ENCODE results near the gene SENP6. TPM values are rescaled to one million over a fixed set of nuclear protein-coding genes. Genes with fewer than 3 reads are reported as not detected.
"Not testable (repeated sequence)": the region's sequence is repeated elsewhere in the genome, so short reads cannot be mapped to it uniquely, and the experiment has no call there.

SENP6 gene
- total and polyA plus RNA-seq, 2 experiments from 2014 or later: 56.4 to 104 TPM

DNA sequence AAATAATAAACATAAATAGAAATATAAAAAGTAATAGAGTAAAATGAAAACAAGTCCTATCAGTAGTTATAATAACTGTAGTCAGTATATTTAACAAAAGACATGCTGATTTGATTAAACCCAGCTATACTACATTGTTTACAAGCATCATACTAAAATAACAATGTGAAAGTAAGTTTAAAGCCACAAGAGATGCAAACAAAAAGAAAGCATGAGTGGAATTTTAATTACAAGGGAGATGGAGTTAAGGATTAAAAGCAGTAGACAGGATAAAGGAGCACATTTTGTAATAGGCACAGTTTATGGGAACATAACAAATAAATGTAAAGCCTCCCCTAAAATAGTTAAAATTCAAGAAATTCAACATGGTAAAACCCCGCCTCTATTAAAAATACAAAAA lies 41.5 kb downstream of the SENP6 start:
- Histone ChIP-seq H3K36me3 (peaks cover 35% of the 10 kb centered on the region), H3K27me3 (no peaks in the 10 kb centered on the region), H3K27ac (no peak overlapping the region), H3K9me3 (ENCODE audit: low read depth) (no peaks in the 10 kb centered on the region), H3K4me3 (no peak overlapping the region), H3K4me1 (ENCODE audit: low read depth) (no peaks in the 10 kb centered on the region)
- TF ChIP-seq, protein P1, sequence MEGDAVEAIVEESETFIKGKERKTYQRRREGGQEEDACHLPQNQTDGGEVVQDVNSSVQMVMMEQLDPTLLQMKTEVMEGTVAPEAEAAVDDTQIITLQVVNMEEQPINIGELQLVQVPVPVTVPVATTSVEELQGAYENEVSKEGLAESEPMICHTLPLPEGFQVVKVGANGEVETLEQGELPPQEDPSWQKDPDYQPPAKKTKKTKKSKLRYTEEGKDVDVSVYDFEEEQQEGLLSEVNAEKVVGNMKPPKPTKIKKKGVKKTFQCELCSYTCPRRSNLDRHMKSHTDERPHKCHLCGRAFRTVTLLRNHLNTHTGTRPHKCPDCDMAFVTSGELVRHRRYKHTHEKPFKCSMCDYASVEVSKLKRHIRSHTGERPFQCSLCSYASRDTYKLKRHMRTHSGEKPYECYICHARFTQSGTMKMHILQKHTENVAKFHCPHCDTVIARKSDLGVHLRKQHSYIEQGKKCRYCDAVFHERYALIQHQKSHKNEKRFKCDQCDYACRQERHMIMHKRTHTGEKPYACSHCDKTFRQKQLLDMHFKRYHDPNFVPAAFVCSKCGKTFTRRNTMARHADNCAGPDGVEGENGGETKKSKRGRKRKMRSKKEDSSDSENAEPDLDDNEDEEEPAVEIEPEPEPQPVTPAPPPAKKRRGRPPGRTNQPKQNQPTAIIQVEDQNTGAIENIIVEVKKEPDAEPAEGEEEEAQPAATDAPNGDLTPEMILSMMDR (IDR thresholded peaks at IDR 0.05; ENCODE audit: low read depth, low read length): no peak
- DNase-seq (ENCODE audit: low read depth in 1 of 2, low spot score in 1 of 2): no peak

GRCh38 chr6:75656479-75656878 lies 54.8 kb downstream of the SENP6 start:
- DNase-seq (ENCODE audit: low read depth in 1 of 2, low spot score in 1 of 2): no peak
- Histone ChIP-seq H3K27me3 (no peaks in the 10 kb centered on the region), H3K4me3 (no peak overlapping the region), H3K27ac (no peak overlapping the region), H3K4me1 (ENCODE audit: low read depth) (no peaks in the 10 kb centered on the region), H3K36me3 (peaks cover 43% of the 10 kb centered on the region), H3K9me3 (ENCODE audit: low read depth) (no peaks in the 10 kb centered on the region)
- TF ChIP-seq, protein P1 (IDR thresholded peaks at IDR 0.05; ENCODE audit: low read depth, low read length): no peak

- DNase-seq (ENCODE audit: low read depth in 1 of 2, low spot score in 1 of 2): no peak
- Histone ChIP-seq H3K27me3 (no peaks in the 10 kb centered on the region), H3K27ac (no peak overlapping the region), H3K9me3 (ENCODE audit: low read depth) (no peaks in the 10 kb centered on the region), H3K36me3 (peaks cover 39% of the 10 kb centered on the region), H3K4me1 (ENCODE audit: low read depth) (no peaks in the 10 kb centered on the region), H3K4me3 (no peak overlapping the region)
- TF ChIP-seq, protein P1 (IDR thresholded peaks at IDR 0.05; ENCODE audit: low read depth, low read length): no peak
Observed at GRCh38 chr6:75657327-75657726, 55.6 kb downstream of the SENP6 start.

DNA sequence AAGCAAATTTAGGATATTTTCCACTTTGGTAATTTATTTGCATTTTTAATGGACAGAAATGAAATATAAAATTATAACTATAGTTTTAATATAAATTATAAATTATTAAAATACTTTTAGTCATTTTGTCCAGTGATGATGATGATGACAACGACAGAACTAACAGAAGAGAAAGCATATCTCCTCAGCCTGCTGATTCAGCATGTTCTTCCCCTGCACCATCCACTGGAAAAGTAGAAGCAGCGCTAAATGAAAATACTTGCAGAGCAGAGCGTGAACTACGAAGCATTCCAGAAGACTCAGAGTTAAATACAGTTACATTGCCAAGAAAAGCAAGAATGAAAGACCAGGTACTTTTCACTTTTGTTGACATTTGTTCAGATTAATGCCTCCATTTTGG lies 64.9 kb downstream of the SENP6 start:
- Histone ChIP-seq H3K4me3 (no peak overlapping the region), H3K9me3 (ENCODE audit: low read depth) (no peaks in the 10 kb centered on the region), H3K4me1 (ENCODE audit: low read depth) (peaks cover 17% of the 10 kb centered on the region), H3K27me3 (no peaks in the 10 kb centered on the region), H3K27ac (no peak overlapping the region), H3K36me3 (peaks cover 47% of the 10 kb centered on the region)
- no peak for DNase-seq (ENCODE audit: low read depth in 1 of 2, low spot score in 1 of 2)
- TF ChIP-seq, protein P1 (IDR thresholded peaks at IDR 0.05; ENCODE audit: low read depth, low read length): no peak

GRCh38 chr6:75673884-75674283 lies 72.2 kb downstream of the SENP6 start:
- H3K4me1 ChIP-seq (ENCODE audit: low read depth): peaks cover 26% of the 10 kb centered on the region
- H3K36me3 ChIP-seq: peaks cover 41% of the 10 kb centered on the region
- TF ChIP-seq, protein P1 (IDR thresholded peaks at IDR 0.05; ENCODE audit: low read depth, low read length): no peak
- no peak overlapping the region for H3K27ac ChIP-seq
- no peaks in the 10 kb centered on the region for H3K9me3 ChIP-seq (ENCODE audit: low read depth)
- DNase-seq (ENCODE audit: low read depth in 1 of 2, low spot score in 1 of 2): no peak
- no peak overlapping the region for H3K4me3 ChIP-seq
- no peaks in the 10 kb centered on the region for H3K27me3 ChIP-seq

DNA sequence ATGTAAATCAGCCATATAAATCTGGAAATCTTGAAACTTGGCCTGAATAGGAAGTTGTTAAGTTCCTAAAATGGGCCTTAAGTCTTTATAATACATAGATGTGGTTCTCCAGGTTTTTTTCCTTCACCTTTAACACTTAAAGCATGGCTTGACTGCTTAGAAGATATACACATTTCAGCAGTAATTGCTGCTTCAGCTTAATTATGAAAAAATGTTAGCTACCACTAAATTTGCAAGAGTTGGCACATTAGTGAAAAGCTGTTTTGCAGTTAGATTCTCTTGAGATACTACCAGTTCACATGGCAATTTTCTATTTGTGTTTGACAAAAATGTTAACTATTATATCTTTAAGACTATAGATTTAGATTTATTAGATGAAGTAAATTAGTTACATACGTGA lies 74.7 kb downstream of the SENP6 start:
- H3K9me3 ChIP-seq (ENCODE audit: low read depth): no peaks in the 10 kb centered on the region
- H3K27ac ChIP-seq: no peak overlapping the region
- H3K36me3 ChIP-seq: peaks cover 51% of the 10 kb centered on the region
- TF ChIP-seq, protein P1 (IDR thresholded peaks at IDR 0.05; ENCODE audit: low read depth, low read length): no peak
- no peaks in the 10 kb centered on the region for H3K27me3 ChIP-seq
- H3K4me1 ChIP-seq (ENCODE audit: low read depth): peaks cover 10% of the 10 kb centered on the region
- H3K4me3 ChIP-seq: no peak overlapping the region
- no peak for DNase-seq (ENCODE audit: low read depth in 1 of 2, low spot score in 1 of 2)

- H3K4me3 ChIP-seq; H3K4me1 ChIP-seq (ENCODE audit: low read depth); DNase-seq (ENCODE audit: low read depth in 1 of 2, low spot score in 1 of 2); H3K27ac ChIP-seq; H3K9me3 ChIP-seq (ENCODE audit: low read depth); H3K27me3 ChIP-seq: not testable (repeated sequence)
- H3K36me3 ChIP-seq: peaks cover 43% of the 10 kb centered on the region
Observed at GRCh38 chr6:75682548-75682947, 80.9 kb downstream of the SENP6 start.

- not testable (repeated sequence) for H3K27ac ChIP-seq; DNase-seq (ENCODE audit: low read depth in 1 of 2, low spot score in 1 of 2); H3K4me1 ChIP-seq (ENCODE audit: low read depth); H3K4me3 ChIP-seq; H3K27me3 ChIP-seq; H3K9me3 ChIP-seq (ENCODE audit: low read depth)
- H3K36me3 ChIP-seq: peaks cover 38% of the 10 kb centered on the region
Observed at GRCh38 chr6:75683005-75683404, 81.3 kb downstream of the SENP6 start.
